NCI-H1092 (cell line): ENCODE measurements around the gene DDX10.
A peak's percentile ranks its signal among the peaks of the same experiment; 100 is the strongest.
"Not testable (repeated sequence)": the region's sequence is repeated elsewhere in the genome, so short reads cannot be mapped to it uniquely, and the experiment has no call there.

Experiments
- DNase-seq: peaks from one replicate; lab custom pipeline; 2025; lab: John Stamatoyannopoulos, UW

Gene DDX10

GRCh38 chr11:108664730-108665525 is at the start of gene DDX10:
TSS of gene DDX10 (plus strand) at chr11:108665069. CDS start at chr11:108665154, 85 bp downstream.
- DNase-seq = peak; percentile 99

- no peak for DNase-seq
Observed at GRCh38 chr11:108616549-108616948, 48.3 kb upstream of the DDX10 start.

GRCh38 chr11:108617055-108617454 is 47.8 kb upstream of the DDX10 start:
- DNase-seq = no peak

GRCh38 chr11:108618529-108618928 is 46.3 kb upstream of the DDX10 start:
- DNase-seq = no peak

- no peak for DNase-seq
Observed at GRCh38 chr11:108620958-108621772, 43.7 kb upstream of the DDX10 start.

- no peak for DNase-seq
Observed at GRCh38 chr11:108622341-108622740, 42.5 kb upstream of the DDX10 start.

- no peak for DNase-seq
Observed at GRCh38 chr11:108624196-108624925, 40.5 kb upstream of the DDX10 start.

- DNase-seq = no peak
Observed at GRCh38 chr11:108628326-108628725, 36.5 kb upstream of the DDX10 start.

GRCh38 chr11:108628812-108629211 is 36.1 kb upstream of the DDX10 start:
- DNase-seq = no peak

- no peak for DNase-seq
Observed at GRCh38 chr11:108629274-108629673, 35.6 kb upstream of the DDX10 start.

GRCh38 chr11:108632041-108632704 is 32.7 kb upstream of the DDX10 start:
- no peak for DNase-seq

GRCh38 chr11:108635106-108635505 is 29.8 kb upstream of the DDX10 start:
- no peak for DNase-seq

- DNase-seq = no peak
Observed at GRCh38 chr11:108636222-108636621, 28.6 kb upstream of the DDX10 start.

- no peak for DNase-seq
Observed at GRCh38 chr11:108639146-108639545, 25.7 kb upstream of the DDX10 start.

- DNase-seq = not testable (repeated sequence)
Observed at GRCh38 chr11:108641752-108642151, 23.1 kb upstream of the DDX10 start.

GRCh38 chr11:108643974-108644373 is 20.9 kb upstream of the DDX10 start:
- DNase-seq = no peak

GRCh38 chr11:108645970-108646369 is 18.9 kb upstream of the DDX10 start:
- no peak for DNase-seq

- DNase-seq = no peak
Observed at GRCh38 chr11:108647387-108647700, 17.5 kb upstream of the DDX10 start.

- DNase-seq = peak; percentile 67
Observed at GRCh38 chr11:108647701-108648527, 17.0 kb upstream of the DDX10 start.

GRCh38 chr11:108648528-108648885 is 16.4 kb upstream of the DDX10 start:
- no peak for DNase-seq

- not testable (repeated sequence) for DNase-seq
Observed at GRCh38 chr11:108654100-108654499, 10.8 kb upstream of the DDX10 start.
